NCI-H1694 treated with DMSO at 0.1 percent for 48 hours (cell line): ENCODE results near the gene SMIM9.
A peak's percentile ranks its signal among the peaks of the same experiment; 100 is the strongest.

Experiments used
- DNase-seq: peaks from one replicate; lab custom pipeline; 2025; lab: John Stamatoyannopoulos, UW

Gene SMIM9

GRCh38 chrX:154815274-154815818, 19.1 kb downstream of the SMIM9 start:
- no peak for DNase-seq

DNA sequence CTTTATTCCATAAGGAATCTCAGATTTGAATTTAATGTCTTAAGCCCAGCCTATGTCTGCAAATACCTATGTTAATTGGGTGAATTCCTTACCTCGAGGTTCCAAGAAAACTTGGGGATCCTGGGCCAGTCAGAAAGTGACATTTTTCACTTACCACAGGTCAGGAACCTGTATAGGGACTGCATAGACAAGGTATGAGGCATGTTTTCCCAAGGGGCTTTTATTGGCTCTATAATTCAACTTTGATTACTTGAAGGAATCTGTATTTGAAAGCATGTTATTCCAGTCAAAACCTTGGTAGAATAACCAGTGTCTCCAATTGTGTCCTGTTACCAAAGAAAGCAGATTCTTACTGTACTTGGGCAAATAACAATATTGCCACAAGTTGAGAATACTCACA, 20.7 kb downstream of the SMIM9 start:
- DNase-seq, result no peak

- DNase-seq, result no peak
These were observed 21.9 kb downstream of the SMIM9 start for GRCh38 chrX:154812341-154813101.

GRCh38 chrX:154809939-154810665, 24.4 kb downstream of the SMIM9 start:
- no peak for DNase-seq

DNA sequence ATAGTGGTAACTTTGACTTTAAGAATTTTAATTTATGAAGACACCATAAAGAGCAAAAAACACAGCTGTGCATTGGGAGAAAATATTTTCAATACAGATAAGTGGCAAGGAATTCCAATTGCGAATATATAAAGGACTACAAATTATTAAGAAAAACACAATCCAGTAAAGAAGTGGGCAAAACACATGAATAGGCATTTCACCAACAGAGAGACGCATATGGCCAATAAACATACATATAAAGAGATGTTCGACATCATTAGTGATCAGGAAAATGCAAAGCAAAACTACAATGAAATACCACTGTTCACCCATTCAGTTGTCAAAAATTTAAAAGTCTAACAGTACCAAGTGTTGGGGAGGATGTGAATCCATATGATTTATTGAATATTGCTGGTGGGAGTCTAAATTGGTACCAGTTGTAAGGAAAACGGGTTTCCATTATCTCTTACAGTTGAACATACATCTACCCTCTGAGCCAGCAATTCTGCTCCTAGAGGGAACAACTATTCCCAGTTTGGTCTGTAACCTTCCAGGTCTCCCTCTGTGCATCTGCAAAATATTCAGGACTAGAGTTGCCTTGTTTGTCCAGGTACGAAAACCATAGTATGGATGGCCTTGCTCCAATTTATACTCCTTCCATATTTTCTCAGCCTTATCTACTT, 27.5 kb downstream of the SMIM9 start:
- no peak for DNase-seq

GRCh38 chrX:154805696-154806091, 28.8 kb downstream of the SMIM9 start:
- no peak for DNase-seq

DNA sequence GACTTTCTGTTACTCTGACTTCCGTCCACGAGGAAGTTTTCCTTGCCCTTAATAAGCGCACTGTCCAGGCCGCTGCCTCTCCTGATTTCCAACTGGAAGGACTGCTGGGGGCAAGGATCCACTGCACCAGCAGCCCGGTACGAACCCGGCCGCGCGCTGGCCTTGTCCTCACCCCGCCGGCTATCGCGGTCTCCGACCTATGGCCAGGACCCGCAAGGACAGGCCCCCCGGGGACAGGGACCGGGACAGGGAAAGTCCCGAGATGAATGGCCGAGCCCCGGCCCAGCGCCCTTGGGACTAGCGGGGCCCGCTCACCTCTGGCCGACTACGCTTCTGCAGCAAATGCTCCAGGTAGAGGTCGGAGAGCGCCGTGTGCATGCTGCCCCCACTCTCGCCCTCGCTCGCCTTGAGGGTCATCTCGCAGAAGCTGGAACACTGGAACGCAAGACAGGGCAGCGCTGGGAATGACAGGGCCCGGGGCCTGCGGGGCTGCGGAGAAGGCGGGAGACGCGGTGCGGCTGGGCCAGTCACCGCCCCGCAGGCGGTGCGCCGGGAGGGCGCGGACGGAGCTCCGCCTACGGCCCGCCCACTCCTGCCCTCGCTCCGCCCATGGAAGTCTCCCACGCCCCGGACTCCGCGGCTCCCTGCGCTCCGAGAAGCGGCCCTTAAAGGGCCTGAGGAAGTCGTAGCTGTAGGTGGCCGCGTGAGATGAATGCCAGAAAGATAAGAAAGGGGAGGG, 29.3 kb downstream of the SMIM9 start, which contains the start of gene MPP1:
MPP1 (minus strand) TSS at position 529 of the 739 bp plus-strand sequence; CDS start at position 417, 112 bp downstream.
- DNase-seq, result peak; percentile 39

DNA sequence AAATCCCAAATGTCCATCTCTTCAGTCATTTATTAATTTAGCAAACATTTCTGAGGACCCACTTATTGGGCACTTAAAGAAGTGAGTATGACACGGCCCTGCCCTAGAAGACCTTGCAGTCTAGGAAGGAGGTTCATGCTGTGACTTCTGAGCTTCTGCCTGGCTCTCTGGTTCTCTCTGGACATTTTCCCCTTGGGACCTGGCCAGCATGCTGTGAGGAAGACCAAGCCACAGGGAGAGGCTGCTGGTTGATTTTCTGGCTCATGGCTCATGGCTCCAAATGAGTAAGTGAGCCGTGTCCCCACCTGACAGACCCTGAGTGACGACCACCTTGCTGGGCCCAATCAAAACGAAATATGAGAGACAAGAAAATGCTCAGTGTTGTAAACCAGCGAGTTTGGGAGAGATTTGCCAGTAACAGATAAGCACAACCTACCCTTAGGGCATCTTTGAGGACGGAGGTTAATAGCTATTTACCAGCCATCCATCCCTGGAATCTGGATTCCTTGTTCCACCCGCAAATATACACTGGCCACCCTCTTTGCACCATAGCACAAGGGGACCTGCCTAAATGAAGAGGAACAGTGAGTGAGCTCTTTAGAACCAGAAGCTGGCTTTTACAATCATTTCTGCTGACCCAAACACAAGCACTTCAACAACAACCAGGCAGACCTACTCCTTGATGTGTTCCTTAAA, 30.1 kb downstream of the SMIM9 start:
- DNase-seq, result no peak

GRCh38 chrX:154802947-154803346, 31.5 kb downstream of the SMIM9 start:
- DNase-seq, result no peak

DNA sequence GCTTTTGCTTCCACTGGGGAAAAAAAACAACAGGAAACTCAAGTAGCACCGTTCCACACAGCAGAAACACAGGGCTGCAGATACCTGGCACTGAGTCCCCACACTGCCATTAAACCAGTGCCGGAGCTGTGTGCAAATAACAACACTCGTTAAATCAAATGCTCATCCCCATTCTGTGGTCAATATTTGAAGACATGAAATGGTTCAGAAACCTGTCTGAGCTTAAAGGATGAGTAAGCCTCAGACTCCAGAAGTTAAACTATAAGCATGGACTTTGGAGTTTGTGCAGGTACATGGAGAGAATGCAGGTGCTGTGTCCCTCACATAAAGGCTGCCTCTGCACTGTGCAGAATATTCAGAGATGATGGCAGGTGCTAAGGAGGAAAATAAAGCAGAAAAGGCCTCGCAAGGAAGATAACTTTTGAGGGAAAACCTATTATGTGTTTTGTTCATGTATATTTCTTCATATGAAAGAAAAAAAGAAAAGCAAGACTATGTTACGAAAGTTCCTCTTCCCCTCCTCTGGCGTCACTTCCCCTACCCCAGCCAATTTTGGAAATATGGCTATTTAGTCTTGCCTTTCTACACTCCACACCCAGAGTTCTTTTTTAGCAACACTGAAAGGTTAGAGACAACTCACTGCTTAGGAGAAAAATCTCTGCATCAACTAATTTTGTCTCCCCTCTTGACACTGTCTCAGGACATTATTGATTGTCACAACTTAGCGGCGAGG, 33.8 kb downstream of the SMIM9 start:
- no peak for DNase-seq

GRCh38 chrX:154799556-154800348, 34.7 kb downstream of the SMIM9 start:
- no peak for DNase-seq

DNA sequence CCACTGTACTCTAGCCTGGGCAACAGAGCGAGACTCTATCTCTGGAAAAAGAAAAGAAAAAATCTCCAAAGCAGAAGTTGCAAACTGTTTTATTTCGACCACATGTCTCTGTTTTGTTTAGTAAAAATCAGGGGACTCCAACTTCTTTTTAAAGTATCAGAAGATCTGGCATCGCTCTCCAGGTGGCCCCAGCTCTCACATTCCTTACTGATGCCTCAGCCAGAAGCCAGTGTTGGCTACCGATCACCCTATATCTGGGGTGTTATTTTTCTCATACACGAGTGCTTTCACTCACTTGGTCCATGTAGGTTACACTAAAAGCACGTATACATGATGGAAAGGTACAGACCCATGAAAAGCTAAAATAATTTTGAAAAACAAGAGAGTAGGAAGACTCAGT, 37.5 kb downstream of the SMIM9 start:
- DNase-seq, result no peak

DNA sequence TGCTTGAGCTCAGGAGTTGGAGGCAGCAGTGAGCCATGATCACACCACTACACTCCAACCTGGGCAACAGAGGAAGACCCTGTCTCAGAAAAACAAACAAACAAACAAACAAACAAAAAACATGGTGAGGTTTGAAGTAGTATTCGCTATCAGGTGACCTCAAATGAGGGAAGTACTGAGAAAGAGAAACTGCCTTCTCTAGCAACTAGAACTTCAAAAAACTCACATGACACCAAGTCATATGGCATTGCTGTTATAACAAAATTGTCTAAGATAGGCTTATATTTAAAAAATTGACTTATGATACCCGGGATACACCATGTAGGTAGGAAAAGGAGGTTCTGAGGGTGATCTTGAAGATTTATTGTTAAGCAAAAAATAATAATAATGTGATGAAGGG, 39.4 kb downstream of the SMIM9 start:
- no peak for DNase-seq

GRCh38 chrX:154793084-154793795, 41.2 kb downstream of the SMIM9 start:
- DNase-seq, result no peak

GRCh38 chrX:154791939-154792338, 42.5 kb downstream of the SMIM9 start:
- no peak for DNase-seq

- DNase-seq, result no peak
These were observed 43.0 kb downstream of the SMIM9 start for GRCh38 chrX:154791467-154791866.

DNA sequence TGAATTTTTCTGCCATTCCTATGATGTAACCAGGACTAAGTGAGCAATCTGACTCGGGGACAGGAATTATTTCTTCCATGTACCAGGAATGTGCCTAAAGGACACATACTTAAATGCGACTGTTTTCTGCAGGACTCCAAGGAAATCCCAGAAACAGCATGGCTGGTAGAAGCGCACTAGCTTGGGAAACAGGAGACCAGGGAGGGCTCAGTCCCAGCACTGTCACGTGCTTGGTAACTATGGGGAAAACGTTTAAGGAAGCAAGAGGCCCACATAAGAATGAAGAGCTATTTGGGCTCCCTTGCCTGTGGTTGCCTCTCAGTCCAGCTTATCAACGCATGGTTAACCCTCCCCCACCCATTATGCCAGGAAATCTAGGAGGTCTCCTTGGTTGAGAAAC, 48.7 kb downstream of the SMIM9 start:
- DNase-seq, result no peak

DNA sequence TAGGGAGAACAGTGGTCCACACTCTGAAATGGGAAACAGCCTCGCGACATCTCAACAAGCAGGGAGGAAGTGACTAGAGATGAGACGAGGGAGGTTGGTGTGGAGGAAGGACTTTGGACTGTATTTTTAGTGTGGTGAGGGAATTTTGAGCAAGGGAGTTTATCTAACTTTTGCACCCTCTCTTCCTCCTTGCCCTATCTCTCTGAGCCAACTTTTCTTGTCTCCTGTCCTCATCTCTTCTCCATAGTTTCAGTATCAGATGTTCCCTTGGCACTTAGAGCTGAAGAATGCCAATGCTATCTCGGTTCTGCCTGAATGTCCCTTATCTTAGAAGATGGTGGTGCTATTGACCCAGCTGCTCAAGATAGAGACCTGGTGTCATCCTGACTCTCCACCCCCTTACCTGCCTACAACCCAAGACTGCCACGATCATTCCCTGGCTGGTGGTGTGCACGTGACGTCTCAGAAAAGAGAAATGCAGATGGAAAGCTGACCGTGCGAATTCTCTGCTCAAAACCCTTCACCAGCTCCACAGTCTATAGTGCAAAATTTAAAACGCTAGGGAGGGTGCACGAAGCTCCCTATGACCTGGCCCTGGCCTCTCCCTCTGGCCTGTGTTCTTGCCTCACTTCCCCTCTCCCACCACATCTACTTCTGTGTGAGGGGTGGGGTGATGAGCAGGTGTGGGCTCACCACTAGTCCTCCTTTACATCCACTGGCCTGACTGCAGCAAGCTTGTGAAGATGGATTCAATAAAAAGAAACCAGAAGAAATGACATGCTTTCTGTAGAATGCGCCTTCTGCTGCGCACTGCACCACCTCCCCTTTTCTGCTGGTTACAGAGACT, 50.1 kb downstream of the SMIM9 start:
- DNase-seq, result no peak
